Motor neuron (in vitro differentiated cells): ENCODE measurements around the gene CD80. TPM values are rescaled to one million over a fixed set of nuclear protein-coding genes. Genes with fewer than 3 reads are reported as not detected.
"Not testable (repeated sequence)": the region's sequence is repeated elsewhere in the genome, so short reads cannot be mapped to it uniquely, and the experiment has no call there.

ENCODE experiments used
- ATAC-seq, 8 experiments: fragments of 200-7000 bp; cut with Tn5 transposase; replicated peaks in 6 of 8; 2 replicates each; pipeline ENCODE4 v1.8.0; 2021; ENCODE audit warnings: mild to moderate bottlenecking in 8 of 8, moderate library complexity in 8 of 8
- H3K27ac ChIP-seq, 2 donors: fragments of 250-450 bp; sonication (Bioruptor Pico); 2 replicates each; pipeline ENCODE4 v1.9.0; 2021; ENCODE audit warnings: antibody characterized with exemption in 2 of 2, mild to moderate bottlenecking in 2 of 2, moderate library complexity in 1 of 2
- H3K4me1 ChIP-seq, 2 donors: fragments of 250-450 bp; sonication (Bioruptor Pico); replicated peaks in 1 of 2; 2 replicates each; pipeline ENCODE4 v1.6.1; 2021; ENCODE audit warnings: antibody characterized with exemption in 2 of 2, mild to moderate bottlenecking in 2 of 2, moderate library complexity in 1 of 2
- H3K4me3 ChIP-seq, 5 donors: fragments of 250-450 bp; sonication (Bioruptor Pico); 2 replicates each; pipeline ENCODE4 v1.9.0; 2021; ENCODE audit warnings: antibody characterized with exemption in 5 of 5, mild to moderate bottlenecking in 5 of 5, moderate library complexity in 4 of 5
- WGBS, 10 experiments: fragments of 450-650 bp; shearing (Covaris generic); methylation state at CpG; one replicate each; pipeline ENCODE4 v1.0.0; 2022; 5-methylcytosine and 5-hydroxymethylcytosine counted together
- in situ Hi-C, 9 experiments: fragments of 400-800 bp; cut with MboI; loops; one replicate each; pipeline ENCODE4 v1.15.0; 2021; ENCODE audit warnings: low sequenced_read_pairs in 9 of 9, low pct_unique_long_range_greater_than_20kb in 2 of 9; ENCODE audit not compliant: unreplicated experiment in 9 of 9
- total RNA-seq, 8 experiments: library from RNA; unstranded; fragments of 300-600 nt; gene quantifications; 2 replicates each; pipeline versions ENCODE4 v1.2.3 to v1.2.4, GENCODE V29; 2022

Gene CD80
- total RNA-seq, 8 experiments from 2014 or later, result 0.14 to 0.66 (median 0.32) TPM; not detected in 2

DNA sequence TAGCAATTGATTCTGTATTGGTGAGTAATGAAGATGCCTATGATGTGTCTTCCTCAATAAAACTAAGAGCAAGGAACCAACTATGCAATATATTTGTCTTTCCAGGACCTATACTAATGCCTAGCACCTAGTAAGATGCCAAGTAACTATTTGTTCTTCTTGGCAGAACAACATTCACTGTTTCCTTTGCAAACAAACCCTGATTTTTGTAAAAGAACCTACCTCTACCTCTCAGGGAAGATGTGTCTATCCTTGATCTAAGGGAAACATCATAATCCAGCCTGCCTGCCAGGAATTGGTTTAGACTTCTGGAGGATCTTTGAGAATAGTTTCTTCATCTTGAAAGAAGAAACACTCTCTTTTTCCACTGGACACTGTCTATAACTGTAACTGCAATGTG is 16.1 kb upstream of the CD80 start:
- ATAC-seq, result no peak
- H3K4me1 ChIP-seq, result peaks cover 2 to 5% of the 10 kb centered on the region in 2 donors
- in situ Hi-C loops, result no loop called here
- no peak overlapping the region for H3K27ac ChIP-seq
- no peak overlapping the region for H3K4me3 ChIP-seq

DNA sequence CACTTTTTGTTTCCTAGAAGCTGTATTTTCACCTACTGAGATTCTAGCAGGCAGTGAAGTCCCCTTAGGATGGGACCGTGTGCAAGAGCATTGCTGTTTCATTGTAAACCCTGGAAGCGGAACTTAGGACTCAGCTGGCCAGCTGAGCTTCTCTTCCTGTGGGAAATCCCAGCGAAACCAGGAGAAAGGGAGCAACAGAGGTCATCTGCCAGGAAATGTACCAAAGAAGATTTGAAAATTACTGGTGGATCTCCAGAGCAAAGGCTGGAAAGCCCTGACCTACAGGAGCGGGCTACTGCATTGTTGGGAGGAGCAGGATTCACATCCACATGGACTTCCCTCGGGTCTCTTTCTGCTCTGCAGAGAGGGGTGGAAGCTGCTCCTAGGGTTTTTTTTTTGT is 12.3 kb upstream of the CD80 start:
- in situ Hi-C loops, result no loop called here
- H3K27ac ChIP-seq, result no peak overlapping the region
- no peaks in the 10 kb centered on the region for H3K4me1 ChIP-seq
- 47 to 100% (median 80%) methylated on average over 1 to 4 of the region's 5 CpGs for WGBS, 10 experiments
- no peak for ATAC-seq
- H3K4me3 ChIP-seq, result no peak overlapping the region

DNA sequence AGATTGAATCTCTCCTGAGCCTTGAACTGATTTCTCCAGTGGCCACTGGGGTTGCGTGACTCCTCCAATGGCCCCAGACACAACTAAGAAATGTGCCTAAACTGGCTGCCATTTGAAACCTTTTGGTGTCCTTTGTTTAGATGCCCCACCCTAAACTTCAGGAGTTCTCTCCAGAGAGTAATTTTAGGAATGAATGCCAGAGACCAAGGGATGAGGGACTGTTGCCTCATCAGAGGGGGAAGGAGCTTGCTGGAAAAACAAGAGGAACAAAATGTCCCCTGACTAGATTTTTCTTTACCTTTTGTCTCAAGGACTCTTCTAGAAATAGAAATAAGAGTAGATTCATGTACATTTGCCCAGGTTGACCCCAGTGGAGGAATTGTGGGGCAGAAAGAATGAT is 11.8 kb upstream of the CD80 start:
- 86 to 100% (median 100%) methylated on average over 1 of the region's 1 CpG; no CpG with 5 or more reads in 6 of the 10 experiments for WGBS, 10 experiments
- in situ Hi-C loops, result no loop called here
- no peak overlapping the region for H3K4me3 ChIP-seq
- no peaks in the 10 kb centered on the region for H3K4me1 ChIP-seq
- no peak overlapping the region for H3K27ac ChIP-seq
- no peak for ATAC-seq

DNA sequence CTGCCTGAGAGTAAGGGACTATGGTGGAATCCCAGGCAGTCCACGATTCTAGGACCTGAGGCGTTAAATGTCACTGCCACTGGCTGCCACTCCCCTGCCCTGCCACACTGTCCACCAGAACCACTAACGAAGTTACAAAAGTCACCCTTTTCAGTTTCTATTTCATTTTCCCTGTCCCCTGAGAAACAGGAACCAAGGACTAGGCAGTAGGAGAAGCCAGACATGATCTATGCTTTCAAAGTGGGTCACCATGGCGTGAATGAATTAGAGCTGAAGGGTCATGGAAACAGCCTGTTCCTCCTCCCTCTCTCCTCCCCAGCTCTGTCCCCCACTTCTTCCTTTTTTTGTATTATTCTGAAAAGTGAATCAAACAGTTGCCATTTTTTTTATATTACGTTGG is 10.8 kb upstream of the CD80 start:
- H3K27ac ChIP-seq, result no peak overlapping the region
- ATAC-seq, result no peak

DNA sequence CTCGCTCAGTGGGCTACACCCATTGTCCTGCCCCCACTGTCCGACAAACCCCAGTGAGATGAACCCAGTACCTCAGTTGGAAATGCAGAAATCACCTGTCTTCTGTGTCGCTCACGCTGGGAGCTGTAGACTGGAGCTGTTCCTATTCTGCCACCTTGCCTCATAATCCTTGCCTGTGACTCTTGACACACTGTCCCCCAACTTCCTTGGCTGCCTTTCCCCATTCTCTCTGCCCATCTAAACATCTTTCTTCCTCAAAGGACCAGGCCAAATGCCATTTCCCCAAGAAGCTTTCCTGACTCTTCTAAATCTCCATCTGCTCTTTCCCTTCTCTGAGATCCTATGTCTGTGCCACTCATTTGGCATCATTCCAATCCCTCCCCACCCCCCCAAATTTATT is 9.7 kb upstream of the CD80 start:
- no peaks in the 10 kb centered on the region for H3K4me1 ChIP-seq
- WGBS, 10 experiments, result 62 to 100% (median 83%) methylated on average over 1 to 3 of the region's 4 CpGs; no CpG with 5 or more reads in 5 of the 10 experiments
- H3K27ac ChIP-seq, result no peak overlapping the region
- H3K4me3 ChIP-seq, result no peak overlapping the region
- in situ Hi-C loops, result no loop called here
- no peak for ATAC-seq

More for the DNA sequence above, 10.8 kb upstream of the CD80 start:
- WGBS, 10 experiments, result 33 to 100% (median 83%) methylated on average over 1 to 5 of the region's 5 CpGs
- in situ Hi-C loops, result no loop called here
- H3K4me1 ChIP-seq, result no peaks in the 10 kb centered on the region
- H3K4me3 ChIP-seq, result no peak overlapping the region

DNA sequence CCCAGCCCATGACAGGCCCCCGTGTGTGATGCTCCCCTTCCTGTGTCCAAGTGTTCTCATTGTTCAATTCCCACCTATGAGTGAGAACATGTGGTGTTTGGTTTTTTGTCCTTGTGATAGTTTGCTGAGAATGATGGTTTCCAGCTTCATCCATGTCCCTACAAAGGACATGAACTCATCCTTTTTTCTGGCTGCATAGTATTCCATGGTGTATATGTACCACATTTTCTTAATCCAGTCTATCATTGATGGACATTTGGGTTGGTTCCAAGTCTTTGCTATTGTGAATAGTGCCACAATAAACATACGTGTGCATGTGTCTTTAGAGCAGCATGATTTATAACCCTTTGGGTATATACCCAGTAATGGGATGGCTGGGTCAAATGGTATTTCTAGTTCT is 3.9 kb upstream of the CD80 start:
- H3K27ac ChIP-seq, in situ Hi-C loops, ATAC-seq, H3K4me3 ChIP-seq, H3K4me1 ChIP-seq: not testable (repeated sequence)
- WGBS, 10 experiments, result no CpG with 5 or more reads among the region's 2 CpGs

DNA sequence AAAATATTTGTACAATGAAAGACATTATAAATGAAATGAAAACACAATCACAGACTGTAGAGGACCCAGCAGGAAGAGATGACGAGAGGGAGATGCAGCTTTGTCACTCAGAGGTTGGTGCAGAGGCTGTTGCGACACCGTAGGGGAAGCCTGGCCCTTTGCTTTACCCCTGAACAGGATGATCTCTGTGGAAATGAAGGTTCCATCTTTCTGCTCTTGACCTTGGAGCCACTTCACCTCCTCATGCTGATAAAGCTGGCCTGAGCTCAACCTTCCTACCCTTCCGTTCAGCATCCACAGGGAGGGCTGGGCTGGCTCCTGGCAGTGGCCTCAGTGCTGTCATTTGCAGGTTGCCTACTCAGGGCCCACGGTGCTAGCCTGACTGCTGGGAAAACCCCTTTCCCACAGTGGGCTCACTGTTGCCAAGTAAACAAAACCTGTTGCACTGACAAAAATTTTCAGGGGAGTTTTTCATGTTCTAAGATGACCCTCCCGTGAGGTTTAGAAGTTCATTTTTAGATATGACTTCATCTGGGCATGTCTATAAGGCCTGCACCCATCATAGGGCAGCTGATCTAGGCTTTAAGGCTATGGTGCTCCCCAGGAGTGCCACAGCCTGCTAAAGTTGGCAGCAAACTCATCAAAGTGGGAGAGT is 3.0 kb upstream of the CD80 start:
- WGBS, 10 experiments, result 66 to 93% (median 71%) methylated on average over 1 to 6 of the region's 6 CpGs; no CpG with 5 or more reads in 1 of the 10 experiments
- H3K4me3 ChIP-seq, result no peak overlapping the region
- in situ Hi-C loops, result no loop called here
- no peaks in the 10 kb centered on the region for H3K4me1 ChIP-seq
- no peak overlapping the region for H3K27ac ChIP-seq
- no peak for ATAC-seq

DNA sequence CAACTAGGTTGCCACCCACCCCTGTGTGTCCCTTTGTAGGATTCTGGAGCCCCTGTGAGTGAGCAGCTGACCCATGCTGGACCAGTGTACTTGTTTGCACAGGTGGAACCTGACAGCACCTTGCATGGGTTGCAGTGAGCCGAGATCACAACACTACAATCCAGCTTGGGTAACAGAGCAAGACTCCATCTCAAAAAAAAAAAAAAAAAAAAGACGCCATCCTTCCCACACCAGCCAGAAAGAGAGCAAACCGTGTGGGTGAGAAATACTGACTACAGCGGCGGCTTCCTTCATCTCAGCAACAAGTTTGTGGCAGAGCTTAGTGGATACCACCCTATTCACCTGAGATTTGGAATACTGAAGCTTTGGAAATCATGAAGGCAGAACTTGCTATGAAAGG is 746 bp upstream of the CD80 start:
- Histone ChIP-seq H3K27ac (no peak overlapping the region), H3K4me1 (no peaks in the 10 kb centered on the region), H3K4me3 (no peak overlapping the region)
- ATAC-seq, result no peak
- WGBS, 10 experiments, result 80 to 93% (median 84%) methylated on average over 2 to 3 of the region's 5 CpGs; no CpG with 5 or more reads in 4 of the 10 experiments
- in situ Hi-C loops, result no loop called here

DNA sequence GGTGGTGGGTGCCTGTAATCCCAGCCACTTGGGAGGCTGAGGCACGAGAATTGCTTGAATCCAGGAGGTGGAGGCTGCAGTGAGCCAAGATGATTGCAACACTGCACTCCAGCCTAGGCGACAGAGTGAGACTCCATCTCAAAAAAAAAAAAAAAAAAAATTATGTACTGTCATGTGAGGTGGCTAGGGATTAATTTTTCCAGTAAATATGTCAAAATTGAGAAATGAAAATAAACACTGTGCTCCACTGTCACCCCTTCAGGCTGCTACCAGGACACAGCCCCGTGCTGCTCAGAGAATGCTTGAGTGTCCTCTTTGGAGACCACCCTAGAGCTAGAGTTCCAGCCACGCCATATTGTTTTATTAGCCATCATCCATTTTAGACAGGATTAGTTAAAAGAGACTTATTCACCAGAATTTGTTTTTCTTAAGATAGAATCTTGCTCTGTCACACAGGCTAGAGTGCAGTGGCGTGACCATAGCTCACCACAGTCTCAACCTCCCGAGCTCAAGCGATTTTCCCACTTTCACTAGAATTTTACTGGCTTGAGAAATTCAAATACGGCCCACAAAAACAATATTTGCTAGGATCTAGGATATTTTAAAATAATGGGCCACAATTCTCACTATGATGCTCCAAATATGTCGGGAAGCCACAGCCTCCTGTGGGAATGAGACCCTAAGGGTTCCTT is 642 bp downstream of the CD80 start:
- no peak overlapping the region for H3K27ac ChIP-seq
- no peaks in the 10 kb centered on the region for H3K4me1 ChIP-seq
- WGBS, 10 experiments, result 17 to 94% (median 80%) methylated on average over 1 to 8 of the region's 9 CpGs; no CpG with 5 or more reads in 1 of the 10 experiments
- in situ Hi-C loops, result no loop called here
- ATAC-seq, result no peak
- no peak overlapping the region for H3K4me3 ChIP-seq

DNA sequence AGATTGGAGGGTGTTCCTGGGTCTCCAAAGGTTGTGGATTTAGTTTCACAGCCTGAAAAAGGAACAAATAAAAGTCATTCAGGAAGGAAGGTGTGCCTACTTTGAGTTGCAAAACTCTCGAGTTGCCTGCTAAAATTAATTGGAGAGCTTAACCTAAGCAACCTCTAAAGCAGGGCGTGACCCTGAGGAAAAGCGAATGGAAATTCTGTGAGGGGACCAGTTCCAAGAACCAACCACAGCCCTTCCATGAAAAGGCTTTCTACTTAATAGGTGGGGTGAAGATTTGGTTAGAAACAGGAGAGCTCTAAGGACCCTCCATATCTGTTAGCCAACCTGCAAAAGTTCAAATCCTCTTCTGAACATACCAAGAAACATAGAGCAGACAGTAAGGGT is 1.5 kb downstream of the CD80 start:
- 0 to 100% (median 49%) methylated on average over 1 to 3 of the region's 3 CpGs; no CpG with 5 or more reads in 4 of the 10 experiments for WGBS, 10 experiments
- no peak overlapping the region for H3K4me3 ChIP-seq
- in situ Hi-C loops, result no loop called here
- no peak for ATAC-seq
- H3K4me1 ChIP-seq, result no peaks in the 10 kb centered on the region
- no peak overlapping the region for H3K27ac ChIP-seq

DNA sequence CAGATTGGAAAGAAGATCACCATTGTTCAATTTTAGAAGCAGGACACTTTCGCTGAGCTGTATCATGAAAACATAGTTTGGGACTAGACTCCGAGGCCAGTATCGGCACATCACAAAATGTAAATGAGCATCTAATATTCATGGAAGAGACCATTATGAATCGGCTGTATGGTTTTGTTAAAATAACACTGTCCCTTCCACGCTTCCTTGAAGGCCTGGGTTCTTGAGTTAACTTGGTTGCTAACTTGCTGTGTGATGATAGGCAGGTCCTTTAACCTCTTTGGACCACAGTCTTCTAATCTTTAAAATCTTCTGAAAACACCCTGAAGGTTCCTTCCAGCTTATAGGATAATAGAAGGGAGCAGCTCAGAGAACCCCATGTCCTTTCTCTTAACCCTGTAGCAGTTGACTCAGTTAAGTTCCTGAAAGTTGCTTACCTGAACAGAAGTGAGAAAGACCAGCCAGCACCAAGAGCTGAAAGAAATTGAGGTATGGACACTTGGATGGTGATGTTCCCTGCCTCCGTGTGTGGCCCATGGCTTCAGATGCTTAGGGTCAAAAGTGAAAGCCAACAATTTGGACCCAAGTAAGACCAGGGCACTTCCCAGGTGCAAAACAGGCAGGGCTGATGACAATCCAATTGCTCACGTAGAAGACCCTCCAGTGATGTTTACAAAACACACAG is 2.1 kb downstream of the CD80 start:
- in situ Hi-C loops, result no loop called here
- no peak overlapping the region for H3K4me3 ChIP-seq
- 61 to 100% (median 85%) methylated on average over 1 to 7 of the region's 7 CpGs; no CpG with 5 or more reads in 1 of the 10 experiments for WGBS, 10 experiments

DNA sequence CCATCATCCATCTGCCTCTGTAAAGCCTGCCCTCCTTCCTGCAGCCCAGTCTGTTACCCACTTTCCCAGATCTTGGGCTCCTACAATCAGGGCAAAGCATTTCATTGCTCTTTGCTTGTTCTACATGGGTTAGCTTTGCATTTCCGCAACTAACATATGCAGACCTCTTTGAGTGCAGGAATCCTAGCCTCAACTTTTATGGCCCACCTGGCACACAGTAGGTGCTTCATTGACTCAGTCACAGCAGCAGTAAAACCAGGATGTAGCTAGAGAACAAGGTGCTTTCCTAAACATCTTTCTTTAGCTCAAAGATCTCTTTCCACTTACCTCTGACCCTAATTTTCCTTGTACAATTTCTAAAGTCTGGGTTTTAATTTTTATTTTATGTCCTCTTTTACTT is 3.5 kb downstream of the CD80 start:
- ATAC-seq, result no peak
- in situ Hi-C loops, result no loop called here
- Histone ChIP-seq H3K27ac (no peak overlapping the region), H3K4me1 (no peaks in the 10 kb centered on the region), H3K4me3 (no peak overlapping the region)
- 80 to 100% (median 100%) methylated on average over 1 of the region's 1 CpG; no CpG with 5 or more reads in 4 of the 10 experiments for WGBS, 10 experiments

More for the DNA sequence above, 2.1 kb downstream of the CD80 start:
- no peak for ATAC-seq
- no peak overlapping the region for H3K27ac ChIP-seq
- H3K4me1 ChIP-seq, result no peaks in the 10 kb centered on the region

DNA sequence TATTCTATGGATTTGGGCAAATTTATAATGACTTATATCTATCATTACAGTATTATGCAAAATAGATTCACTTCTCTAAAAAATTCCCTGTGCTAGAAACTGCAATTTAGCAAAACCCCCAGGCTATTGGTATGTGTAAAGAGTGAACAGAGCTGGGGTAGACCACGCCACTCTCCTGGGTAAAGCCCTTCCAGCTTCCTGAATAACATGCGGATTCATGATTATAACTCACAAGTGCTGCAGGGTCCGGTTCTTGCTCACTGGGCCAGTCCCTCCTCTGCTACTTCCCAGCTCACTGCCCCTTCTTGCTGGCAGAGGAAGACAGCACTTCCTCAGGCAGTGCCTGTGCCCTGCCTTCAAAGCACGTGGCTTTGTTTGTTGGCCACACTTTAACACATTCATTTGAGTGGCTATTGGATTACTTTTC is 4.1 kb downstream of the CD80 start:
- no peaks in the 10 kb centered on the region for H3K4me1 ChIP-seq
- no peak overlapping the region for H3K27ac ChIP-seq
- in situ Hi-C loops, result no loop called here
- WGBS, 10 experiments, result 0 to 100% (median 67%) methylated on average over 1 to 4 of the region's 4 CpGs; no CpG with 5 or more reads in 1 of the 10 experiments
- H3K4me3 ChIP-seq, result no peak overlapping the region
- ATAC-seq, result peak in 2 of 8 experiments; percentile 40 to 85
